Keratinocyte (primary cell): ENCODE results near the gene GTF3C2.

ENCODE experiments used
- CTCF ChIP-seq, 3 experiments: IDR thresholded peaks in 1 of 3; conservative IDR thresholded peaks in 1 of 3; optimal IDR thresholded peaks in 1 of 3; 2 replicates in 2 of 3; 3 replicates in 1 of 3; pipeline versions ENCODE3 to v1.5.1; 2011; ENCODE audit warnings: low read length in 3 of 3, mild to moderate bottlenecking in 3 of 3, moderate library complexity in 2 of 3, control low read depth in 1 of 3, inconsistent platforms in 1 of 3; ENCODE audit not compliant: insufficient read depth in 2 of 3; ENCODE audit errors: extremely low read depth in 1 of 3
- EZH2 ChIP-seq: IDR thresholded peaks from one replicate; pipeline ENCODE4 v1.6.1; 2012; ENCODE audit warnings: inconsistent platforms, mild to moderate bottlenecking, low read length, moderate library complexity

- TF ChIP-seq CTCF (optimal IDR thresholded peaks at IDR 0.05 in 1 of 3, IDR thresholded peaks at IDR 0.05 in 1 of 3, conservative IDR thresholded peaks at IDR 0.05 in 1 of 3; ENCODE audit: extremely low read depth in 1 of 3, insufficient read depth in 2 of 3, low read length in 3 of 3) (no peak), EZH2 (no peak)
These were observed 58.0 kb downstream of the GTF3C2 start for GRCh38 chr2:27298391-27299080.
